Neutrophil (primary cell): ENCODE data around the gene FAM163B.

Experiments used
- H3K27ac ChIP-seq: fragments of 200-600 bp; sonication (generic); 2 replicates; pipeline ENCODE4 v1.5.1; 2016; ENCODE audit warnings: mild to moderate bottlenecking, moderate library complexity
- H3K27me3 ChIP-seq: fragments of 200-600 bp; sonication (generic); 2 replicates; pipeline ENCODE4 v1.6.0; 2016; ENCODE audit warnings: mild to moderate bottlenecking
- H3K36me3 ChIP-seq: fragments of 200-600 bp; sonication (generic); 2 replicates; pipeline ENCODE4 v1.5.1; 2017
- H3K4me1 ChIP-seq, 2 experiments: fragments of 200-600 bp in 1 of 2; sonication (generic) in 1 of 2; 1 replicate in 1 of 2; 2 replicates in 1 of 2; pipeline versions ENCODE4 v1.5.1 to v1.6.1; 2013 to 2016; ENCODE audit warnings: low read depth in 1 of 2, low read length in 1 of 2, mild to moderate bottlenecking in 1 of 2, moderate library complexity in 1 of 2; ENCODE audit not compliant: control insufficient read depth in 1 of 2, insufficient read depth in 1 of 2
- H3K4me3 ChIP-seq, 2 experiments: fragments of 200-600 bp in 1 of 2; sonication (generic) in 1 of 2; 1 replicate in 1 of 2; 2 replicates in 1 of 2; pipeline ENCODE4 v1.5.1; 2013 to 2016; ENCODE audit warnings: low read depth in 1 of 2, low read length in 1 of 2, mild to moderate bottlenecking in 1 of 2, moderate library complexity in 1 of 2
- H3K9me3 ChIP-seq: fragments of 200-600 bp; sonication (generic); 2 replicates; pipeline ENCODE4 v1.5.1; 2016
- CTCF ChIP-seq: fragments of 200-600 bp; sonication (generic); IDR thresholded peaks from 2 replicates; pipeline ENCODE4 v1.5.1; 2016; ENCODE audit warnings: antibody characterized with exemption

Gene FAM163B

GRCh38 chr9:133608382-133608781 is 807 bp downstream of the FAM163B start:
- Histone ChIP-seq H3K27ac (no peak overlapping the region), H3K27me3 (peaks cover 69% of the 10 kb centered on the region), H3K4me3 (no peak overlapping the region), H3K36me3 (no peaks in the 10 kb centered on the region), H3K4me1 (no peaks in the 10 kb centered on the region), H3K9me3 (no peaks in the 10 kb centered on the region)
- no peak for TF ChIP-seq CTCF

GRCh38 chr9:133607976-133608375 is 1.2 kb downstream of the FAM163B start:
- H3K36me3 ChIP-seq = no peaks in the 10 kb centered on the region
- no peaks in the 10 kb centered on the region for H3K4me1 ChIP-seq
- H3K4me3 ChIP-seq = no peak overlapping the region
- H3K27ac ChIP-seq = no peak overlapping the region
- no peaks in the 10 kb centered on the region for H3K9me3 ChIP-seq
- TF ChIP-seq CTCF = no peak
- peaks cover 70% of the 10 kb centered on the region for H3K27me3 ChIP-seq

GRCh38 chr9:133607381-133607780 is 1.8 kb downstream of the FAM163B start:
- Histone ChIP-seq H3K4me1 (no peaks in the 10 kb centered on the region), H3K9me3 (no peaks in the 10 kb centered on the region), H3K27ac (no peak overlapping the region), H3K36me3 (no peaks in the 10 kb centered on the region), H3K27me3 (peaks cover 74% of the 10 kb centered on the region), H3K4me3 (no peak overlapping the region)
- TF ChIP-seq CTCF = no peak

GRCh38 chr9:133606708-133607025 is 2.5 kb downstream of the FAM163B start:
- H3K36me3 ChIP-seq = no peaks in the 10 kb centered on the region
- H3K9me3 ChIP-seq = no peaks in the 10 kb centered on the region
- no peak for TF ChIP-seq CTCF
- H3K4me1 ChIP-seq = no peaks in the 10 kb centered on the region
- H3K4me3 ChIP-seq = no peak overlapping the region
- no peak overlapping the region for H3K27ac ChIP-seq
- peaks cover 76% of the 10 kb centered on the region for H3K27me3 ChIP-seq

- Histone ChIP-seq H3K36me3 (no peaks in the 10 kb centered on the region), H3K27me3 (peaks cover 70% of the 10 kb centered on the region), H3K4me1 (no peaks in the 10 kb centered on the region), H3K27ac (no peak overlapping the region), H3K4me3 (no peak overlapping the region), H3K9me3 (no peaks in the 10 kb centered on the region)
- no peak for TF ChIP-seq CTCF
These were observed 3.1 kb downstream of the FAM163B start for GRCh38 chr9:133605856-133606707.
